Activated CD4-positive, alpha-beta T cell treated with anti-CD3 and anti-CD28 coated beads, Interleukin-10, Interleukin-2, amounts not matched to agents 100 ng/mL and 50 ng/mL, durations not matched to agents 16 hours and 8 hours (primary cell): ENCODE measurements around the gene TIMM21.
A peak's percentile ranks its signal among the peaks of the same experiment; 100 is the strongest.

Experiments
- DNase-seq: peaks from one replicate; pipeline ENCODE4 v3.0.0-alpha.2; 2020

TIMM21 gene, protein sequence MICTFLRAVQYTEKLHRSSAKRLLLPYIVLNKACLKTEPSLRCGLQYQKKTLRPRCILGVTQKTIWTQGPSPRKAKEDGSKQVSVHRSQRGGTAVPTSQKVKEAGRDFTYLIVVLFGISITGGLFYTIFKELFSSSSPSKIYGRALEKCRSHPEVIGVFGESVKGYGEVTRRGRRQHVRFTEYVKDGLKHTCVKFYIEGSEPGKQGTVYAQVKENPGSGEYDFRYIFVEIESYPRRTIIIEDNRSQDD

GRCh38 chr18:74147779-74148542 is at the start of gene TIMM21, which contains the start of gene FBXO15:
Gene TIMM21 (plus strand): TSS chr18:74148523. CDS start chr18:74148809, 286 bp downstream.
Gene FBXO15 (minus strand): TSS chr18:74147834. CDS start chr18:74147785, 49 bp downstream.
- DNase-seq = peak; percentile 97

DNA sequence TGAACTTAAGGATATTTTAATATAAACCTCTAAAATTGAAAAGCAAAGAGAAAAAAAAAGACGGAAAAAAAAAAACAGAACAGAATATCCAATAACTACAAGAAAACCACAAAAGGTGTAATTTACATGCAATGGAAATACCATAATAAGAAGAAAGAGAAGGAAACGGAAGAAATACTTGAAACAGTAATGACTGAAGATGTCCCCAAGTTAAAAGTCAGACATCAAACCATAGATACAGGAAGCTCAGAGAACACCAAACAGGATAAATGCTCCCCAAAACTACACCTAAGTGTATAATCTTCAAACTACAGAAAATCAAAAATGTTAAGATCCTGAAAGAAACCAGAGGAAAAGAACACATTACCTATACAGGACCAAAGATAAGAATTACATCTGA is 39.9 kb upstream of the TIMM21 start:
- DNase-seq = no peak

DNA sequence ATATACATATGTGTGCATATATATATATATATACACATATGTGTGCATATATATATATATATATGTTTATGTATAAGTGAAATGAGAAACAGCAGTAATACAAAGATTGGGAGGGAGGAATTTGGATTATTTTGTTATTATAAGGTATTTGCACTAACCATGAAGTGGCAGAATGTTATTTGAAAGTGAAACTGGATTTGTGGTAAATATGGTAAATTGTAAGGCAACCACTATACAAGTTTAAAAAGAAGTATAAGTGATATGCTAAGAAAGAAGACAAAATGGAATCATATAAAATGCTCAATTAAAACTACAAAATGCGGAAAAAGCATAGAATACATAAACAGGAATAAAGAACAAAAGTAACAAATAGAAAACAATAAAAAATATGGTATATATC is 38.2 kb upstream of the TIMM21 start:
- DNase-seq = no peak

- DNase-seq = no peak
Measured at GRCh38 chr18:74110976-74111375, 37.3 kb upstream of the TIMM21 start.

GRCh38 chr18:74113711-74114110 is 34.6 kb upstream of the TIMM21 start:
- DNase-seq = no peak

GRCh38 chr18:74114116-74114515 is 34.2 kb upstream of the TIMM21 start:
- no peak for DNase-seq

GRCh38 chr18:74115046-74115445 is 33.3 kb upstream of the TIMM21 start:
- no peak for DNase-seq

DNA sequence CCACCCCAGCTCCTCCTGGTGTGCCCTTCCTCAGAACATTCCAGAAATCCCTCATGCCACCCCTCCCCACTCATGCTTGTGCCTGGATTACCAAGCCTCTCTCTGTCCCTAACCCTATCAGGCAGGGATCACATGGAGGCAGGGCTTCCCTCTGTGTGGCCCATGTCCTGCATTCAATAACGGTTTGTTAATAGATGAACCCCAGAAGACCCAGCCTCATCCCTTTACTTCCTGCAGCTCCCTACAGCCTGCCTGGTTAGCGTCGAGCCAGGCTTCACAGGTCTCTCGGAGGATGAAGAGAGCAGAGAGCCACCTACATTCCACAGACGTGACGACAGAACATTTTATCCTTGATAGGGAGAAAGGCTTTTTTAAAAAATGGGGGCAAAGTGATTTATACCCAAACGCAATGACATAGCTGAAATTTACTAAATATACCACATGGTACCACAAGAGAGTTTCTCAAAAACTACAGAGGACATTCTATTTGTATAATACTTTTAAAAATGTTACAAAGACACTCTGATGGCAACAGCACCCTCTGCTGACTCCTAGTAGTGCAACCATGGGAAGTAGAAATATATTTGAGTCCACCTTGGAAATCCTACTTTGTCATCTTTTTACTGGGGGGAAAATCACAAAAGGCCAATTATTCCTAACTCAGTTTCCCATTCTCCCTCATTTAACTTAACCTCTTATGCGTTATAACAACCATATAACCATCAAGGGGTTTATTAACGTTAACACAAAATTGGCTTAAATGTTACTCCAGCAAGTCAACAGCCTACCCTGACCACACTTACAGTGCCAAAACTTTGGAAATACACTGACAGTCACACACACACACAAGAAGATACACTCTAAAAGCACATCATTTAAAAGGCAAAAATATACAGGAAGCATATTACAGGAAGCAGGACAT is 31.4 kb upstream of the TIMM21 start:
- peak; percentile 29 for DNase-seq

DNA sequence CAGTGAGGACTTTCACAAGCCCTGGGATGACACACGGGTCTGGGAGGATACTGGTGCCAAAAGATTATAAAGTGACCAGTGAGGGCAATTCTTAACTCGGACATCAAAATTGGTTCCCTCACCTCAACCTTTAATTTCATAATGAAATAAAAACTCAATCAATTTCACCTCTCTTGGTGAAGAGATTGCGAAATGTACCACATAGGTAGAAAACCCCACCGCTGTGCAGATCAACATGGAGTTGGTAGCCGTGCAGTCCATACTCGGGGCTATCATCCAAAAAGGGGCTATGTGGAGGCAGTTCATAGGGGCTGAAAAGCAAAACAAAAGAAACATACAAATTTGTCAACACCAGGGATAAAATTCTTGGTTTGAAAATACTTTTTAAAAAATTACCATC is 25.1 kb upstream of the TIMM21 start:
- DNase-seq = no peak

DNA sequence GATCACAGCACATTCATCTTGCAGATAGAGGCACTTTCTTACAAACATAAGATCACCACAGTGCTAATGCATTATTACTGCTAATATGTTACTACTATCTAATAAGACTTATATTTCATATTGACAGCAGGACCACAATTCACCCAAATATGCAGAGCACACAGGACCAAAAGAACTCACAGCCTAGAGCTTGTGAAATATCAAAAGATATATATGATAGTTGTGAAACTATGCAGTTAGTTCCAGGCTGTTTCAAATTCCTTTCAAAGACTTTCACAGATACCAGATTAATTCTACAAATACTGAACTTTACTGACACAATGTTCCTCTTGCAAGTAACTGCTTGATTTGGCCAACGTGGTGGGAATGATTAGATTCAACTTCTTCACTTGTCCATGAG is 23.7 kb upstream of the TIMM21 start:
- DNase-seq = no peak

DNA sequence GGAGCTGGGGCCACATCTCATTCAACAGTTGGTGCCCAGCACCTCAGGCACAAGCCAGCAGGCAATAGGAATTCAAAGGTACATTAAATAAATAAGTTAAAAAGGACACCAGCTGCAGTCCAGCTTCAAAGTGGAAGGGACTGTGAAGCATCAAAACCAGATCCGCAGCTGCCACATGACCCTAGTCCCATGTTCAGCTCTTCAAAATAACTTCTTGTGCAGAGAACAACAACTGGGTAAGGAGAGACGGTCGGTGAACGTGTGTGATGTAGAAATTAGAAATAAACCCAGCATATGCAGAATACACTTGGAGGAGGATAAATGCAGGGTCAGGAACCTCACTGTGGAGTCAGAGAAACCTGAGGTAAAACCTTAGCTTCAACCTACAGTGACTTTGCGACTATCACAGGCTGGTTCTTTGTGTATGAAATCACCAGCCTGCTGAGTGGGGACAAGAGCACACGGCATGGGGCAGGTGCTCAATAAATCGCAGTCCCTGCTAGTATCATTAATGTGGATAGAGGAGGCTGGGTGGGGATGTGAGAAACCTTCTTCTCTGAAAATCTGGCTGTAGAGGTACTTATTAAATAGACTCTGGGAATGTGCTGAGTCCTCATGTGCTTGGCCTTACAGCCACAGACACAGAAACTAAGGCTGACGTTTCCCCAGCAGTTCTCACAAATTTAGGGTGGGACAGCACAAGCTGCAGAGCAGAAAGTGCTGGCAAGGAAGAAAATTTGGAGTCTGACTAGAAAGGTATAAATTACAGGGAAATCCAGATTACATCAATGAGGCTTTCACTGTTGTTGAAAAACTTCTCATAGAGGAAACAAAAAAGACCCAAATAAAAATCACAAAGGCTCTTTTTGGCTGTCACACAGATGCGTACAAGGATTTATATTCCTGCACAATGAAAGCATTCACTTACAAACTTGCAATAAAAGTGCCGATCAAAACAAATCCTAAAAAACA is 21.4 kb upstream of the TIMM21 start:
- no peak for DNase-seq

GRCh38 chr18:74128159-74128558 is 20.2 kb upstream of the TIMM21 start:
- no peak for DNase-seq

- DNase-seq = no peak
Measured at GRCh38 chr18:74131124-74131523, 17.2 kb upstream of the TIMM21 start.

- DNase-seq = no peak
Measured at GRCh38 chr18:74132201-74132600, 16.1 kb upstream of the TIMM21 start.

DNA sequence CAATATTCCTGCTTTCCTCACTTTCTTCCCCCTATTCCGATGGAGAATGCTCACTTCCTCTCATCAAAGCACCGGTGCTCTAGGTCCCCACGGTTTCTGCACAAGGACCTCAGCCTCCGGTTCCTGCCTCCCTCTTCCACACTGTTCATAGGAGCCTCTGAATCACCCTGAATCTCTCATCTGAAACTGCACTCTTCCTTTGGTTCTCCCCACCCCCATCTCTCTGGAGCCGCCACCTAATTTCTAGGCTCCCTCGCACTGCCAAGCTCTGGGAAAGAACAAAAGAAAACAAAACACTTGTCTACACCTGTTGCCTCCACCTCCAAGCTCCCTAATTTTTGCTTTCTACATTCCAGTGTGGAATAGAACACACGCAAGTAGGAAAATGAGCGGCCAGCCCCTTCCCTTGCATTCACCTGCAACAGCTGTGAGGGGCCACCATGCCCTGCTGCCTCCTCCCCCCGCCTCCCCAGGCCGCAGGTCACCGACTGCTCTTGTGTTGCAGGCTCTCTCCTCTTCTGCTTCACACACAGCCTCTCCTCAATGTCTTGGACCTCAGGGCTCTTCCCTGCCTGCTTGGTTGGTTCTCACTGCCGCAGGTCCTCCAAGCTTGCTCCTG is 10.3 kb upstream of the TIMM21 start:
- no peak for DNase-seq

GRCh38 chr18:74139411-74139810 is 8.9 kb upstream of the TIMM21 start:
- DNase-seq = no peak

DNA sequence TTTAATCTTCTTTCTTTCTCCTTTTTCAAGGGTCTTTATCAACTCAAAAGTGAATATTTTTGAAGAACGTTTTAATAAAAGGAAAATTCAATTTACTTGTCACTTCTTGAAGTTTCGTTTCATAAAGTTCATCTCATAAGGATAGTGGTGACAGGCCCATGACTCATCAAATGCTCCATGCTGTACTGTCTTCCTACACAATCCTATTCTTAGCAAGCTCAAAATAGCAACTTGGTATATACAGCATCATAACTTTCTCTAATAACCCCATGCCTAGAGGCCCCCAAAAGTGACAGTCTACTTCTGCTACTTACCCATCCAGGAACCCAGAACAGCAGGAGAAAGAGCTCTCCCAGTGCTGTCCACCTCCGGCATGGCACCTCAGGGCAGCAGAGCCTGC is 8.4 kb upstream of the TIMM21 start:
- DNase-seq = peak; percentile 68

- no peak for DNase-seq
Measured at GRCh38 chr18:74140582-74140981, 7.7 kb upstream of the TIMM21 start.

DNA sequence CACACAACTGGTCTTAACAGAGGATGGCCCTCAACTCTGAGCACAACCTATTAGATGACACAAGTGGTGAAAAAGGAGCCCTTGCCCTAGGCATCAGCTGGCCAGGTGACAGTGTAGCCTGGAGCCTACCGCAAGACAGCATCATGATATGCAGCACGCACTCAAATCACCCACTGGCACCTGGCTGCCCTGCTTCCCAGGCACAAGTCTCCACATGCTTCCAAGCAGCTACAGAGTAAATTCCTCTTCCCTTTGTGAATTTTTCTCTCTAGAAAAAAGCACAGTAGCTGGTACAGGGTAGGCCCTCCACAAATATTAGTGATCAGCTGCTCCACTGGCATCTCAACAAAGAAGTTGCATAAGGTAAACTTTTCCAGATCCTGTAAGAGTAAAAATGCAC is 6.7 kb upstream of the TIMM21 start:
- DNase-seq = no peak

GRCh38 chr18:74142252-74142651 is 6.1 kb upstream of the TIMM21 start:
- no peak for DNase-seq

- no peak for DNase-seq
Measured at GRCh38 chr18:74146756-74147155, 1.6 kb upstream of the TIMM21 start.

GRCh38 chr18:74147491-74147778 is 888 bp upstream of the TIMM21 start:
- no peak for DNase-seq
